DOHH2 (cell line): Measurements from ENCODE around the gene EPHA5.

Experiments
- H3F3A ChIP-seq: fragments of 200-600 bp; sonication (generic), shearing (Covaris generic); 2 replicates; pipeline ENCODE4 v1.6.0; 2016; ENCODE audit warnings: antibody characterized with exemption, mild to moderate bottlenecking; ENCODE audit not compliant: control insufficient read depth, insufficient read depth
- H3K27ac ChIP-seq: fragments of 200-600 bp; sonication (generic); 2 replicates; pipeline ENCODE4 v1.5.1; 2014; ENCODE audit warnings: low read depth, mild to moderate bottlenecking, low read length, moderate library complexity
- H3K27me3 ChIP-seq: fragments of 200-600 bp; sonication (generic); 2 replicates; pipeline ENCODE4 v1.6.1; 2014; ENCODE audit warnings: mild to moderate bottlenecking, low read length, mixed read lengths; ENCODE audit not compliant: control insufficient read depth
- H3K36me3 ChIP-seq: fragments of 200-600 bp; sonication (generic); 2 replicates; pipeline ENCODE4 v1.6.1; 2014; ENCODE audit warnings: mild to moderate bottlenecking, low read length, moderate library complexity, mixed read lengths; ENCODE audit not compliant: control insufficient read depth
- H3K4me1 ChIP-seq: fragments of 200-600 bp; sonication (generic); 2 replicates; pipeline ENCODE4 v1.6.1; 2014; ENCODE audit warnings: mild to moderate bottlenecking, low read length, mixed read lengths; ENCODE audit not compliant: control insufficient read depth
- H3K4me2 ChIP-seq: fragments of 200-600 bp; sonication (generic); 2 replicates; pipeline ENCODE4 v1.6.0; 2014; ENCODE audit warnings: mild to moderate bottlenecking, low read length, moderate library complexity
- H3K4me3 ChIP-seq: fragments of 200-600 bp; sonication (generic); 2 replicates; pipeline ENCODE4 v1.5.1; 2014; ENCODE audit warnings: mild to moderate bottlenecking, low read length, mixed read lengths
- H3K79me2 ChIP-seq: fragments of 200-600 bp; sonication (generic); 2 replicates; pipeline ENCODE4 v1.6.1; 2014; ENCODE audit warnings: mild to moderate bottlenecking, low read length, mixed read lengths; ENCODE audit not compliant: control insufficient read depth
- H3K9me2 ChIP-seq: fragments of 200-600 bp; sonication (generic); replicated peaks from 2 replicates; pipeline ENCODE4 v1.6.1; 2014; ENCODE audit warnings: mild to moderate bottlenecking, low read length, mixed read lengths; ENCODE audit not compliant: control insufficient read depth
- H3K9me3 ChIP-seq: fragments of 200-600 bp; sonication (generic); 2 replicates; pipeline ENCODE4 v1.6.1; 2014; ENCODE audit warnings: antibody characterized with exemption, low read length, mixed read lengths; ENCODE audit not compliant: control insufficient read depth, insufficient read depth
- H4K20me1 ChIP-seq: fragments of 200-600 bp; sonication (generic); 2 replicates; pipeline ENCODE4 v1.6.0; 2014; ENCODE audit warnings: low read depth, mild to moderate bottlenecking, antibody characterized with exemption, low read length, moderate library complexity; ENCODE audit not compliant: control insufficient read depth, insufficient read depth
- EZH2phosphoT487 ChIP-seq: fragments of 200-600 bp; sonication (generic); IDR thresholded peaks from 2 replicates; pipeline ENCODE4 v1.6.1; 2017; ENCODE audit warnings: borderline replicate concordance, mild to moderate bottlenecking, antibody characterized with exemption, low read length, moderate library complexity, mixed read lengths
- TF ChIP-seq, protein P1 (sequence below): fragments of 200-600 bp; sonication (generic); IDR thresholded peaks from one replicate; pipeline ENCODE4 v1.5.1; 2014; ENCODE audit warnings: antibody characterized with exemption, mild to moderate bottlenecking, low read depth, low read length; ENCODE audit not compliant: poor library complexity, severe bottlenecking

Gene EPHA5

DNA sequence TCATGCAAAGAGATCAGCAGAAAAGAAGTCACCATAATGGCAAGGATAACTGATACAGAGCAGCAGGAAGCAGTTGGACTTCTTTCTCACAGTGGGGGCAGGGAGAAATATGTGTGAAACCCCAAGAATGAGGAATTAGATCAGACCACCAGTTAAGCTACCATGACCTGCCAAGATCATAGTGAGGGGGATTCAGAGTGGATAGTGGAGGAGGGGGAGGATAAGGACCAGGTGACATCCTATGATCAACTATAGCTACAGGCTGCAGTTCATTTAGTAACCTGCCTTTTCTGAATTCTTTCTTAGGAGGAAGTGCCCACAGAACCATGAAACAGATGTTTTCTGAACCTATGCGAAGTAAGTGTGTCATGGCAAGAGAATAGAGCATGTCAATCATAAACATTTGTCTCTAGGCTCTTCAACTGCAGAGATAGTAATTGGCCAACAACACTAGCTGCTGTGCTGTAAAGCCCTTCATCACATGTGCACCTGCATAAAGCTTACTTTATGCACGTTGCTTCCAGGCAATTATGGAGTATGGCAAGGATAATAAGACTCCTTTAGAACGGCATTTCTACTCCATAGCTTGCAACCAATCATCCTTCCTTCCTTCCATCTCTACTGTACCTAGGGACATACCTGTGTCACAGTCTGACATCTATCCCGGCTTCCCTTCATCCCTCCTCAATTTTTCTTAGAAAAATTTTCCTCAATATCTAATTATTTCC is 329.7 kb downstream of the EPHA5 start:
- no peaks in the 10 kb centered on the region for H3K9me3 ChIP-seq
- H3K4me1 ChIP-seq = no peaks in the 10 kb centered on the region
- H3K36me3 ChIP-seq = no peaks in the 10 kb centered on the region
- H3K27ac ChIP-seq = no peak overlapping the region
- no peaks in the 10 kb centered on the region for H4K20me1 ChIP-seq
- H3K27me3 ChIP-seq = no peaks in the 10 kb centered on the region
- no peaks in the 10 kb centered on the region for H3K79me2 ChIP-seq
- no peaks in the 10 kb centered on the region for H3K9me2 ChIP-seq
- H3F3A ChIP-seq = no peaks in the 10 kb centered on the region
- H3K4me2 ChIP-seq = no peak overlapping the region
- TF ChIP-seq EZH2phosphoT487 = no peak
- TF ChIP-seq, protein P1, sequence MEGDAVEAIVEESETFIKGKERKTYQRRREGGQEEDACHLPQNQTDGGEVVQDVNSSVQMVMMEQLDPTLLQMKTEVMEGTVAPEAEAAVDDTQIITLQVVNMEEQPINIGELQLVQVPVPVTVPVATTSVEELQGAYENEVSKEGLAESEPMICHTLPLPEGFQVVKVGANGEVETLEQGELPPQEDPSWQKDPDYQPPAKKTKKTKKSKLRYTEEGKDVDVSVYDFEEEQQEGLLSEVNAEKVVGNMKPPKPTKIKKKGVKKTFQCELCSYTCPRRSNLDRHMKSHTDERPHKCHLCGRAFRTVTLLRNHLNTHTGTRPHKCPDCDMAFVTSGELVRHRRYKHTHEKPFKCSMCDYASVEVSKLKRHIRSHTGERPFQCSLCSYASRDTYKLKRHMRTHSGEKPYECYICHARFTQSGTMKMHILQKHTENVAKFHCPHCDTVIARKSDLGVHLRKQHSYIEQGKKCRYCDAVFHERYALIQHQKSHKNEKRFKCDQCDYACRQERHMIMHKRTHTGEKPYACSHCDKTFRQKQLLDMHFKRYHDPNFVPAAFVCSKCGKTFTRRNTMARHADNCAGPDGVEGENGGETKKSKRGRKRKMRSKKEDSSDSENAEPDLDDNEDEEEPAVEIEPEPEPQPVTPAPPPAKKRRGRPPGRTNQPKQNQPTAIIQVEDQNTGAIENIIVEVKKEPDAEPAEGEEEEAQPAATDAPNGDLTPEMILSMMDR = no peak
- no peak overlapping the region for H3K4me3 ChIP-seq

DNA sequence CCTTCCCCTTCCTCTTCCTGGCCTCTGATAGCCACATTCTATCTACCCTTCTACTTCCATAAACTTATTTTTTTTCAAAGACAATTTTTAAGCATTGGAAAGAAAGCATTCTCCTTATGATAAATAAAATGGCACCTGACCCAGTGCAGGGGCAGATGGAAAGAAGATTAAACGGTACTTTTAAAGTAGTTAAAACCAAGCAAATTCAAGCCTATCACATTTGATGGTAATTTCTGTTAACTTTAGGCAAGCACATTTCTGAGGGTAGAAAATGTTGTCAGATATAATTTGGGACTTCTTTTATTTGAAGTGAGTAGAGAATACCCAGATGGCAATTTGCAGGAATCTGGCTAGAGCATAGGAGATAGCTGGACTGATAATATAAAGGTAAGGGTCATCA is 332.9 kb downstream of the EPHA5 start:
- Histone ChIP-seq H3F3A (no peaks in the 10 kb centered on the region), H4K20me1 (no peaks in the 10 kb centered on the region), H3K36me3 (no peaks in the 10 kb centered on the region), H3K79me2 (no peaks in the 10 kb centered on the region), H3K4me1 (no peaks in the 10 kb centered on the region), H3K27ac (no peak overlapping the region), H3K4me3 (no peak overlapping the region), H3K27me3 (no peaks in the 10 kb centered on the region), H3K4me2 (no peak overlapping the region), H3K9me3 (no peaks in the 10 kb centered on the region), H3K9me2 (no peaks in the 10 kb centered on the region)
- no peak for TF ChIP-seq EZH2phosphoT487
- TF ChIP-seq, protein P1 = no peak

DNA sequence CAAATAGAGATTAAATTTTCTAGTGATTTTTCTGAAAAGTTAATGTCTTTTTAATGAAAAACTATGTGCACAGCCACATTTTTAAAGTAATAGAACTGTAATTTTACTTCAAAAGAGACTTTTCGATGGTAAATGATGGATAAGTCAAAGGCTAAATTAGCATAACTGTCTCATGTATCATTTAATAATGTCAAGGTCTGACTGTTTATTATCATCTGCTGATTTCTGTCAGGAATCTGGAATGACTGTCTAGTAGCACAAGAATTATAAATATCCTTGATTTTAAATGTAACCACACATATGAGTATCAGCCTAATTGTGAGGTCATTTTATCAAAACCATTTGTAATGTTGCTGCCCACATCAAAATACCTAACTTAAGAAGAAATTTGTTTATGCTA is 333.8 kb downstream of the EPHA5 start:
- Histone ChIP-seq H3K36me3 (no peaks in the 10 kb centered on the region), H3K9me3 (no peaks in the 10 kb centered on the region), H3K79me2 (no peaks in the 10 kb centered on the region), H3K4me1 (no peaks in the 10 kb centered on the region), H4K20me1 (no peaks in the 10 kb centered on the region), H3K4me3 (no peak overlapping the region), H3F3A (no peaks in the 10 kb centered on the region), H3K9me2 (no peaks in the 10 kb centered on the region), H3K27me3 (no peaks in the 10 kb centered on the region), H3K27ac (no peak overlapping the region), H3K4me2 (no peak overlapping the region)
- no peak for TF ChIP-seq EZH2phosphoT487
- TF ChIP-seq, protein P1 = no peak

DNA sequence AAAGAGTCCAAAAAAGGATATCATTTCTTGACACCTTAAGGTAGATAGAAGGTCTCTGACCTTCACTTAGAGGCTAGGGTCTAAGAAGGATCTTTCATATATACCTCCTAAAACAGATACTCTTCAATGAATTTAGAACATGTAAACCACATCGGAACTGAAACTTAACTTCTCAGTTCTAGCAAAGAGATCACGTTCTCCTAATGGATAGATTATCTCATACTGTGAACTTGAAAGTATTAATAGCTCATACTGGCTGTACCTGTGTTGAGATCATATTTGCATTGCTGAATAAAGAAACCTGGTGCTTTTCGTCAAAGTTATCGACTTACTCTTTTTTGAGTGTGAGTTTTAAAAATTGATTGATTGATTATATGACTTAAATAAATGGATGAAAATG is 353.8 kb downstream of the EPHA5 start:
- no peaks in the 10 kb centered on the region for H3K36me3 ChIP-seq
- no peaks in the 10 kb centered on the region for H3K4me1 ChIP-seq
- no peaks in the 10 kb centered on the region for H3K9me3 ChIP-seq
- TF ChIP-seq, protein P1 = no peak
- no peak for TF ChIP-seq EZH2phosphoT487
- H3K79me2 ChIP-seq = no peaks in the 10 kb centered on the region
- no peaks in the 10 kb centered on the region for H3K27me3 ChIP-seq
- H3K9me2 ChIP-seq = no peaks in the 10 kb centered on the region
- no peak overlapping the region for H3K4me2 ChIP-seq
- H3F3A ChIP-seq = no peaks in the 10 kb centered on the region
- no peak overlapping the region for H3K4me3 ChIP-seq
- no peak overlapping the region for H3K27ac ChIP-seq
- no peaks in the 10 kb centered on the region for H4K20me1 ChIP-seq
